Measurements from ENCODE around the gene ABL2. TPM values are rescaled to one million over a fixed set of nuclear protein-coding genes. Genes with fewer than 3 reads are reported as not detected.
"Not testable (repeated sequence)": the region's sequence is repeated elsewhere in the genome, so short reads cannot be mapped to it uniquely, and the experiment has no call there.

ABL2 gene
- 10 to 100 TPM; 11.1 to 16.3 (median 12.9) TPM for total RNA-seq
- 10.6 TPM for total RNA-seq (2013)

DNA sequence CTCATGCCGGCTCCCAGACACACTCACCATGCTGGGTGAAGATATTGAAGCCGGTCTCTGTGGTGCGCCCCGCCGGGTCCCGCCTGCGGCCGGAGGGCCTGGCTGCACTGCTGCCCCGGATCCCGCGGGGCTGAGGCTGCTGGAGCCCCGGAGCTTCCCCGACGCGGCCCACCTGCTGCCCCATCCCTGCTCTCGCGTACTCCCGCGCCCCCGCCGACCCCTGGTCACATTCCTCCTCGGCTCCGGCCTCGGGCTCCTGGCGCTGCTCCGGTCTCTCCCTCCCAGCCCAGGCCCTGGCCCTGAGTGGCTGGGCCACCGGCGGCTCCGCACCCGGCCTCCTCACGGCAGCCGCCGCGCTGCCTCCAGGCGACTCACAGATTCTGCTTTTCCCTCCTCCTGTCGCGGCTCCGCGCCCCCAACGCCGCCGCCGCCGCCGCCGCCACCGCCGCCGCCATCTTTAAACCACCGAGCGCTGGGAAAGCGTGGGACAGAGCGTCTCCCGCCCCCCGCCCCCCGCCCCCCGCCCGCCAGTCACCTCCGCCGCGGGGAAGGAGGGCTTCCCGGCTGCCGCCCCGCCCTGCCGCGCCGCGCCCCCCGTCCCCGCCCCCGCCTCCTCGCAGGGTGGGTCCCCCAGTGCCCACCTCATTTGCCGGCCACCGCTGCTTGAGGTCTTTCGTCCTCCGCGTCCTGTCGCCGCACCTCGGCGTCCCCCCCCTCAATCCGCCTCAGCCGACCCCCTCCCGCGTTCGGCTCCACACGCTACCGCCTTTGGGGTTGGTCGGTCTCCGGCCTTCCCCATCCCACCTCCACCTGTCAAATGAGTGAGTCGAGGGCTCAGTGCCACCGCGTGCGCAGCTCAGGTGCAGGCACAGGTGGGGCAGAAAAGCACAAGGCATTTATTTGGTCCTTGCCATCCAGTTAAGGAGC lies at the start of gene ABL2:
Gene ABL2 (minus strand): TSS at position 464 of the 927 bp plus-strand sequence. CDS start 280 bp downstream, at position 184.
- Histone ChIP-seq H3K36me3 (ENCODE audit: control insufficient read depth, insufficient read depth, low read length) (no peaks in the 10 kb centered on the region), H3K9me3 (ENCODE audit: control insufficient read depth, insufficient read depth, low read length) (no peaks in the 10 kb centered on the region), H3K27ac (ENCODE audit: low read length) (peak within 1 kb of the TSS; percentile 65), H3K27me3 (ENCODE audit: control insufficient read depth, insufficient read depth, low read length) (no peaks in the 10 kb centered on the region), H3K4me1 (ENCODE audit: control insufficient read depth, insufficient read depth, low read length) (peaks cover 10% of the 10 kb centered on the region), H3K4me3 (ENCODE audit: low read length) (peak within 1 kb of the TSS; percentile 63)
- Mint-ChIP-seq H3K4me1 (peaks cover 19 to 26% of the 10 kb centered on the region in 2 donors), H3K27ac (peak within 1 kb of the TSS; percentile 72 to 84), H3K27me3 (ENCODE audit: low read depth in 2 of 2) (no peaks in the 10 kb centered on the region), H3K4me3 (peak within 1 kb of the TSS; percentile 91), H3K36me3 (no peaks in the 10 kb centered on the region), H3K9me3 (no peaks in the 10 kb centered on the region)
- intact Hi-C loops (cut with micrococcal nuclease), result loop anchor here (5.0 kb wide), 2 partner anchors 68 to 138 kb away; partner anchors contain the start of gene AXDND1
- DNase-seq, result peak; percentile 44 to 65
- peak; percentile 70 to 74 (median 72) for ATAC-seq
- TF ChIP-seq, protein P1, sequence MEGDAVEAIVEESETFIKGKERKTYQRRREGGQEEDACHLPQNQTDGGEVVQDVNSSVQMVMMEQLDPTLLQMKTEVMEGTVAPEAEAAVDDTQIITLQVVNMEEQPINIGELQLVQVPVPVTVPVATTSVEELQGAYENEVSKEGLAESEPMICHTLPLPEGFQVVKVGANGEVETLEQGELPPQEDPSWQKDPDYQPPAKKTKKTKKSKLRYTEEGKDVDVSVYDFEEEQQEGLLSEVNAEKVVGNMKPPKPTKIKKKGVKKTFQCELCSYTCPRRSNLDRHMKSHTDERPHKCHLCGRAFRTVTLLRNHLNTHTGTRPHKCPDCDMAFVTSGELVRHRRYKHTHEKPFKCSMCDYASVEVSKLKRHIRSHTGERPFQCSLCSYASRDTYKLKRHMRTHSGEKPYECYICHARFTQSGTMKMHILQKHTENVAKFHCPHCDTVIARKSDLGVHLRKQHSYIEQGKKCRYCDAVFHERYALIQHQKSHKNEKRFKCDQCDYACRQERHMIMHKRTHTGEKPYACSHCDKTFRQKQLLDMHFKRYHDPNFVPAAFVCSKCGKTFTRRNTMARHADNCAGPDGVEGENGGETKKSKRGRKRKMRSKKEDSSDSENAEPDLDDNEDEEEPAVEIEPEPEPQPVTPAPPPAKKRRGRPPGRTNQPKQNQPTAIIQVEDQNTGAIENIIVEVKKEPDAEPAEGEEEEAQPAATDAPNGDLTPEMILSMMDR (IDR thresholded peaks at IDR 0.05), result no peak
- WGBS (ENCODE audit: insufficient coverage), result under 1% methylated on average over 94 of the region's 94 CpGs

DNA sequence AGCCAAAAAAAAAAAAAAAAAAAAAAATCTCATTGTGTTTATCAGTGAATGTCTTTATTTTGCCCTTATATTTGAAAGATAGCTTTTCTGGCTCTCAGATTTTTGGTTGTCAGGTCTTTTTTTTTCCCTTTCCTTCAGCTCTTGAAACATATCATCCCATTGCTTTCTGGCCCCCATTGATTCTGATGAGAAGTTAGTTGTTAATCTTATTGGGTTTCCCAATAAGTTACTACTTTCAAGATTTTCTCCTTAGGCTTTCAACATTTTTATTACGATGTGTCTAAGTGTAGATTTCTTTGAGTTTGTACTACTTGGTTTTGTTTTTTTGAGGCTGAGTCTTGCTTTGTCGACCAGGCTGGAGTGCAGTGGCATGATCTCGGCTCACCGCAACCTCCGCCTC lies 49.4 kb upstream of the ABL2 start:
- Mint-ChIP-seq H3K4me1 (no peaks in the 10 kb centered on the region), H3K27ac (no peak overlapping the region), H3K9me3 (peaks cover 3% of the 10 kb centered on the region in 2 donors), H3K36me3 (no peaks in the 10 kb centered on the region), H3K27me3 (ENCODE audit: low read depth in 2 of 2) (peaks cover 0 to 3% of the 10 kb centered on the region in 2 donors), H3K4me3 (no peak overlapping the region)
- H3K4me1 ChIP-seq (ENCODE audit: control insufficient read depth, insufficient read depth, low read length), result no peaks in the 10 kb centered on the region
- no peaks in the 10 kb centered on the region for H3K27me3 ChIP-seq (ENCODE audit: control insufficient read depth, insufficient read depth, low read length)
- intact Hi-C loops (cut with micrococcal nuclease), result no loop called here
- ATAC-seq, result no peak
- no peak overlapping the region for H3K27ac ChIP-seq (ENCODE audit: low read length)
- TF ChIP-seq, protein P1 (IDR thresholded peaks at IDR 0.05), result no peak
- WGBS (ENCODE audit: insufficient coverage), result 97% methylated on average over 5 of the region's 5 CpGs
- no peak overlapping the region for H3K4me3 ChIP-seq (ENCODE audit: low read length)
- H3K36me3 ChIP-seq (ENCODE audit: control insufficient read depth, insufficient read depth, low read length), result no peaks in the 10 kb centered on the region
- DNase-seq, result no peak
- peaks cover 4% of the 10 kb centered on the region for H3K9me3 ChIP-seq (ENCODE audit: control insufficient read depth, insufficient read depth, low read length)

DNA sequence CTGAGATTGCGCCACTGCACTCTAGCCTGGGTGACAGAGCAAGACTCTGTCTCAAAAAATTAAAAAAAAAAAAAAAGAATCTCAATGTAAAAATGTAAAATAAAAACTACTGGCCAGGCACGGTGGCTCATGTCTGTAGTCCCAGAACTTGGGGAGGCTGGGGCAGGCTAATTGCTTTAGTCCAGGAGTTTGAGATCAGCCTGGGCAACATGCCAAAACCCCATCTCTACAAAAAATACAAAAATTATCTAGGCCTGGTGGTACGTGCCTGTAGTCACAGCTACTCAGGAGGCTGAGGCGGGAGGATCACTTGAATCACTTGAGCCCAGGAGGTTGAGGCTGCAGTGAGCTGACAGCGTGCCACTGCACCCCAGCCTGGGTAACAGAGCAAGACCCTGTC lies 44.9 kb upstream of the ABL2 start:
- ATAC-seq; H3K36me3 ChIP-seq (ENCODE audit: control insufficient read depth, insufficient read depth, low read length); H3K4me1 Mint-ChIP-seq; H3K9me3 ChIP-seq (ENCODE audit: control insufficient read depth, insufficient read depth, low read length); H3K27ac ChIP-seq (ENCODE audit: low read length); H3K9me3 Mint-ChIP-seq; intact Hi-C loops (cut with micrococcal nuclease); H3K27me3 ChIP-seq (ENCODE audit: control insufficient read depth, insufficient read depth, low read length); H3K27ac Mint-ChIP-seq; H3K4me3 Mint-ChIP-seq; H3K4me1 ChIP-seq (ENCODE audit: control insufficient read depth, insufficient read depth, low read length); DNase-seq; H3K36me3 Mint-ChIP-seq; H3K4me3 ChIP-seq (ENCODE audit: low read length); H3K27me3 Mint-ChIP-seq (ENCODE audit: low read depth in 2 of 2): not testable (repeated sequence)
- 95% methylated on average over 3 of the region's 5 CpGs for WGBS (ENCODE audit: insufficient coverage)

DNA sequence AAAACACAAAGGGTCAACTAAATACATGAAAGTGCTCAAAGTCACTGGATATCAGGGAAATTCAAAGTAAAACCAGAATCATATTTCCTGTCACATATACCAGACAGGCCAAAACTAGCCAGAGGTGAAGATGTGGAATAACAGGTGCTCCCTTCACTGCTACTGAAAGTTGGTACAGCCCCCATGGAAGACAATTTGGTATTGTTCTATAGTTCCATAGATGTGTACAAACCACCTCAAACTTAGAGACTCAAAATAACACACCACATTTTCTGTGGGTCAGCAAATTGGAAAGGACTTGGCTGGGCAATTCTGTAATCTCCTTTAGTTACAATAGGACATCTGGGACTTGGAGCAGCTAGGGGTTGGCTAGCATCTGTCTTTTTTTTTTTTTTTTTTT lies 39.6 kb upstream of the ABL2 start:
- TF ChIP-seq, protein P1 (IDR thresholded peaks at IDR 0.05), result no peak
- no peaks in the 10 kb centered on the region for H3K4me1 ChIP-seq (ENCODE audit: control insufficient read depth, insufficient read depth, low read length)
- H3K27ac Mint-ChIP-seq, result no peak overlapping the region
- no peaks in the 10 kb centered on the region for H3K4me1 Mint-ChIP-seq
- no peaks in the 10 kb centered on the region for H3K36me3 Mint-ChIP-seq
- H3K4me3 ChIP-seq (ENCODE audit: low read length), result no peak overlapping the region
- no peaks in the 10 kb centered on the region for H3K36me3 ChIP-seq (ENCODE audit: control insufficient read depth, insufficient read depth, low read length)
- no peaks in the 10 kb centered on the region for H3K9me3 ChIP-seq (ENCODE audit: control insufficient read depth, insufficient read depth, low read length)
- H3K9me3 Mint-ChIP-seq, result no peaks in the 10 kb centered on the region
- intact Hi-C loops (cut with micrococcal nuclease), result no loop called here
- ATAC-seq, result no peak
- no peaks in the 10 kb centered on the region for H3K27me3 ChIP-seq (ENCODE audit: control insufficient read depth, insufficient read depth, low read length)
- H3K27ac ChIP-seq (ENCODE audit: low read length), result no peak overlapping the region
- no peak for DNase-seq
- no peak overlapping the region for H3K4me3 Mint-ChIP-seq
- peaks cover 0 to 3% of the 10 kb centered on the region in 2 donors for H3K27me3 Mint-ChIP-seq (ENCODE audit: low read depth in 2 of 2)

All from natural killer cell (primary cell).